Activated CD4-positive, alpha-beta T cell treated with anti-CD3 and anti-CD28 coated beads, Interleukin-2, amount 10 ng/mL, durations not matched to agents 7 days and 5 days (primary cell): Measurements from ENCODE around the gene GIMAP6. TPM values are rescaled to one million over a fixed set of nuclear protein-coding genes. Genes with fewer than 3 reads are reported as not detected.
"Not testable (repeated sequence)": the region's sequence is repeated elsewhere in the genome, so short reads cannot be mapped to it uniquely, and the experiment has no call there.

ENCODE experiments used
- CTCF ChIA-PET: fragments of 350-600 bp; sonication (Branson Sonifier 250); formaldehyde crosslinking; loops from one replicate; lab custom pipeline; 2021; ENCODE audit warnings: antibody characterized with exemption; lab: Charles Lee
- POLR2A ChIA-PET: fragments of 350-600 bp; sonication (Branson Sonifier 250); formaldehyde crosslinking; loops from one replicate; lab custom pipeline; 2021; ENCODE audit warnings: antibody characterized with exemption; lab: Charles Lee
- DNase-seq: peaks from one replicate; pipeline ENCODE4 v3.0.0-alpha.2; 2020
- H3K27ac Mint-ChIP-seq: one replicate; pipeline ENCODE4 v1.8.0; 2021; ENCODE audit warnings: mild to moderate bottlenecking, moderate library complexity, mixed read lengths
- H3K27me3 Mint-ChIP-seq: one replicate; pipeline ENCODE4 v1.8.0; 2021; ENCODE audit warnings: mixed read lengths
- H3K36me3 Mint-ChIP-seq: one replicate; pipeline ENCODE4 v1.8.0; 2021; ENCODE audit warnings: low read depth, mixed read lengths
- H3K4me1 Mint-ChIP-seq: one replicate; pipeline ENCODE4 v1.8.0; 2021; ENCODE audit warnings: mixed read lengths
- H3K4me3 Mint-ChIP-seq: one replicate; pipeline ENCODE4 v1.8.0; 2021; ENCODE audit warnings: mild to moderate bottlenecking, moderate library complexity, mixed read lengths
- H3K9me3 Mint-ChIP-seq: one replicate; pipeline ENCODE4 v1.8.0; 2021; ENCODE audit warnings: mixed read lengths
- total RNA-seq, 2 experiments: library from RNA; stranded (reverse); gene quantifications; one replicate each; pipeline ENCODE4 v1.2.3, GENCODE V29; 2021

GIMAP6 gene
- total RNA-seq, 2 experiments from 2014 or later, result 105 to 109 TPM

DNA sequence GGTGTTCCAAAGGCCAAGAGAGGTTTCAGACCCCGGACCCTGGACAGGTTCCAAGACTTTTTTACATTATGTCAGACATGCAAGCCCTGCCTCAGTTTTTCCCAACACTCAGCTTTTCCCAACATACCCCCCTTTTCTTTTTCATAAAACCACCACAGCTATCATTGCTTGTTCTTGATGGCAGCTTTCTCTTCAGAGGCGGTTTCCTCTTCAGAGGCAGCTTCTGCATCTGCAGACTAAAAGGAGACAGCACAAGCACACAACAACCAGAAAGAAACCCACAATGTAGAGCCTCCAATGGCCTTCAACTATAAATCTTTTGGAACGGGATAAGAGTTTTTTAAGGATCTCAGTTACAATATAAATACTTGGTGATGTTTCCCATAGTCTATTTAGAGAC lies 19.3 kb downstream of the GIMAP6 start:
- H3K27ac Mint-ChIP-seq, result peak overlapping the region; percentile 4
- CTCF ChIA-PET, result interaction anchor here (1.0 to 1.5 kb wide), 2 partner anchors 9 to 19 kb away, joined by 4 read pairs; partner anchors contain the start of gene GIMAP6
- peaks cover 65% of the 10 kb centered on the region for H3K36me3 Mint-ChIP-seq
- peaks cover 68% of the 10 kb centered on the region for H3K4me1 Mint-ChIP-seq
- no peak for DNase-seq
- POLR2A ChIA-PET, result interaction anchor here (0.6 kb wide), 1 partner anchor 137 kb away, joined by 6 read pairs; no protein-coding TSS in a partner anchor
- peaks cover 54% of the 10 kb centered on the region for H3K9me3 Mint-ChIP-seq
- H3K27me3 Mint-ChIP-seq, result no peaks in the 10 kb centered on the region
- H3K4me3 Mint-ChIP-seq, result no peak overlapping the region

DNA sequence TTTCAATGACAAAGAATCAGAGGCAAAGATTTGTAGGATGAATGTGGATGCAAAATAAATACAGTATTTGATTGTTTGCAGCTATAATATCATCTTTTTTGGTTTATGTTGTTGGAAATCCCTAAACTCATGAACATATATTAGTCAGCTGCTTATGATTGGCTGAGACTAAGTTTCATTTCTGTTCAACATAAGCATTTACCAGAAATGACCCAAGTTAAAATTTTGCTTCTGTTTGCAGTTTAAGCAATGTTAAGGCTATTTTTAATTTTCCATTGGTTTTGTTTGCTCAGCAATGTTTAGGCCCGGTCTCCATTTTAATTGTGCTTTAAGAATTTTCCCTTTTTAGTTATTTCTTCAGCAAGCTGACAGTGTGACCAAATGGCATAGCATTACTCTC lies 22.0 kb downstream of the GIMAP6 start:
- CTCF ChIA-PET, result interaction anchor here (0.8 to 2.5 kb wide), 7 partner anchors 9 to 161 kb away, joined by 3 to 5 read pairs (median 3); no protein-coding TSS in a partner anchor
- no peaks in the 10 kb centered on the region for H3K27me3 Mint-ChIP-seq
- peak overlapping the region; percentile 71 for H3K27ac Mint-ChIP-seq
- POLR2A ChIA-PET, result no interaction called here
- no peak overlapping the region for H3K4me3 Mint-ChIP-seq
- no peak for DNase-seq
- peaks cover 75% of the 10 kb centered on the region for H3K36me3 Mint-ChIP-seq
- H3K4me1 Mint-ChIP-seq, result peaks cover 73% of the 10 kb centered on the region
- peaks cover 58% of the 10 kb centered on the region for H3K9me3 Mint-ChIP-seq

DNA sequence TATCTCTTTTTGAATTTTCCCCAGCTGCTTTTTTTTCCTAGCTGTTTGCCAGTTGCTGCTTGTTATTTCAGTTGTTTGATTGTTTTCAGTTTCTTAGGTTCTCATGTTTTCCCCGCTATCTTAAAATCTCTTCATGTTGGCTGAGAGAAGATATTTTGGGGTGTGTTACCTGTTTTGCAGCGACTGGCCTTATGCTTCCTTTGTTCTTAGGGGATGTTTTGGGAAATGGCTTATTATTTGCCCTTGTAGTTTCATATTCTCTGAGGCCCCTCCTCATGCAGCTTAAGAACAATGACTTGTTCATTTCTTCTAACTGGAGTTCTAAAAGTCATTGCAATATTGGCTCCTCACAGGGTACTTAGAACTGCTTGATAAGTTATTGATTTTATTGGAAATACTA lies 28.6 kb downstream of the GIMAP6 start:
- Mint-ChIP-seq H3K27ac (peak overlapping the region; percentile 82), H3K4me3 (peak overlapping the region; percentile 12), H3K36me3 (peaks cover 72% of the 10 kb centered on the region), H3K4me1 (peaks cover 57% of the 10 kb centered on the region), H3K9me3 (peaks cover 39% of the 10 kb centered on the region)
- H3K27me3 Mint-ChIP-seq, DNase-seq, POLR2A ChIA-PET, CTCF ChIA-PET: not testable (repeated sequence)

DNA sequence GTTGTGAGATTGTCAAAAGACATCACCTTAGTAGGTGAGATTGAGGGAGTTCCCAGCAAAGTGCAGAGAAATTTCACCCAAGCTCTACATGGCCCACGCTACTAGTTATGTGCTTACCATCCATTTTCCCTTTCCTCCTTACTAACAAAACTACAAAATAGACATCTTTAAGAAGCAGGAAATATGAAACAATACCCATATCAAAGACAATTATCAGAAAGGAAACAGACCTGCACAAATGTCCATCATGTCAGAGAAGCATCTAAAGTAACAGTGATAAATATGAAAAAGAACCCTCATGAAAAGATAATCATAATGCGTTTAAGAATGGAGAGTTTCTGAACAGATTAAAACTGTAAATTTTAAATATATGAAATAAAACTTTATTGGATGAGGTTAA lies 36.8 kb downstream of the GIMAP6 start:
- Mint-ChIP-seq H3K4me3 (no peak overlapping the region), H3K9me3 (peaks cover 67% of the 10 kb centered on the region), H3K36me3 (peaks cover 76% of the 10 kb centered on the region), H3K4me1 (peaks cover 27% of the 10 kb centered on the region), H3K27ac (no peak overlapping the region), H3K27me3 (no peaks in the 10 kb centered on the region)
- no peak for DNase-seq
- POLR2A ChIA-PET, result no interaction called here
- CTCF ChIA-PET, result no interaction called here

DNA sequence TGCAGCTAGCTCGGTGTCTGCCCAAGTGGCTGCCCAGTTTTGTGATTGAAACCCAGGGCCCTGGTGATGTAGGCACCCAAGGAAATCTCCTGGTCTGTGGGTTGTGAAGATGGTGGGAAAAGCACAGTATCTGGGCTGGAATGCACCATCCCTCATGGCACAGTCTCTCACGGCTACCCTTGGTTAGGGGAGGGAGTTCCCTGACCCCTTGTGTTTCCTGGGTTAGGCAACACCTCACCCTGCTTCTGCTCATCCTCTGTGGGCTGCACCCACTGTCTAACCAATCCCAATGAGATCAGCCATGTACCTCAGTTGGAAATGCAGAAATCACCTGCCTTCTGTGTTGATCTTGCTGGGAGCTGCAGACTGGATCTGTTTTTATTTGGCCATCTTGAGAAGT lies 37.4 kb downstream of the GIMAP6 start:
- H3K36me3 Mint-ChIP-seq, result peaks cover 76% of the 10 kb centered on the region

DNA sequence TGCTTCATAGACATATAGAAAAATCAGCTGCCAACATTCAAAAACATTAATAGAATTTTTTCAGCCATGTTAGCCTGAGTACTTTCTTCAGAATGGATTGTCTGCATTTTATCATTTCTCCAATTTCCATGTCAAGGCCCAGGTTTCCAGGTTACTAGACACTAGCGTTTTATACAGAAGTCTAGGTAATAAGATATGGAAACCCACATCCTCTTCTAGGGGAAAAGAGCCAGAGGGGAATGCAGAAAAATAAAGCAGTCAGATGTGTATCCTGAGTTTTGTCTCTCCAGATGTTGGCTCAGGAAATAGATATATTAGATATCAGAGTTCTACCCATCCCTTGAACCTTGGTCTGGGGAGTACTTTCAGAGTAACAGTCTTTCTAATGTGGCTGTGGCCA lies 44.6 kb downstream of the GIMAP6 start:
- H3K36me3 Mint-ChIP-seq, result peaks cover 76% of the 10 kb centered on the region
- ChIA-PET CTCF (interaction anchor here (1.0 to 1.7 kb wide), 3 partner anchors 76 to 138 kb away, joined by 3 to 4 read pairs (median 3); no protein-coding TSS in a partner anchor), POLR2A (no interaction called here)
- H3K4me1 Mint-ChIP-seq, result peaks cover 50% of the 10 kb centered on the region
- no peaks in the 10 kb centered on the region for H3K27me3 Mint-ChIP-seq
- H3K4me3 Mint-ChIP-seq, result no peak overlapping the region
- no peak overlapping the region for H3K27ac Mint-ChIP-seq
- H3K9me3 Mint-ChIP-seq, result peaks cover 63% of the 10 kb centered on the region
- no peak for DNase-seq

More for the DNA sequence above, 37.4 kb downstream of the GIMAP6 start:
- Mint-ChIP-seq H3K27me3 (no peaks in the 10 kb centered on the region), H3K9me3 (peaks cover 66% of the 10 kb centered on the region), H3K4me3 (no peak overlapping the region), H3K27ac (no peak overlapping the region), H3K4me1 (peaks cover 28% of the 10 kb centered on the region)
- no peak for DNase-seq
- CTCF ChIA-PET, result interaction anchor here (0.6 to 1.0 kb wide), 2 partner anchors 55 to 93 kb away, joined by 3 to 4 read pairs; no protein-coding TSS in a partner anchor
- POLR2A ChIA-PET, result no interaction called here

DNA sequence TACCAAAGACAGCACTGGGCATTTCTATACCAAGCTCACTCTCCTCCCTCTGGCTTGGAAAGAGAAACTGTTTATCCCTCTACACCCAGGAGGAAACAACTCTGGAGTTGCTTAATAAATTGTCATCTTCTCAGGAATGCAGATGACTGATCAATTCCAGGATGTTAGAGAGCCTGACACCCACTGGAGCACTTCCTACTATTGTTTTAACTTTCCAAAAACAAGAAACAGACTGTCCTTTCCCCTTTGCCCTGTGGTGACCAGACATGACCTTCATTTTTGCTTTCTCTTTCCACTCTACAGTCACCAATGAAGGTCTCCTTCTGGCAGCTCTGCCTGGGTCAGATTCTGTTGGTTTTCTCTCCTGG lies 45.4 kb downstream of the GIMAP6 start:
- DNase-seq, result no peak
- Mint-ChIP-seq H3K27me3 (no peaks in the 10 kb centered on the region), H3K36me3 (peaks cover 76% of the 10 kb centered on the region), H3K27ac (peak overlapping the region; percentile 36), H3K4me1 (peaks cover 50% of the 10 kb centered on the region), H3K9me3 (peaks cover 61% of the 10 kb centered on the region), H3K4me3 (peak overlapping the region; percentile 8)
- ChIA-PET CTCF (interaction anchor here (0.9 to 1.7 kb wide), 4 partner anchors 14 to 138 kb away, joined by 3 to 4 read pairs (median 3); no protein-coding TSS in a partner anchor), POLR2A (no interaction called here)

DNA sequence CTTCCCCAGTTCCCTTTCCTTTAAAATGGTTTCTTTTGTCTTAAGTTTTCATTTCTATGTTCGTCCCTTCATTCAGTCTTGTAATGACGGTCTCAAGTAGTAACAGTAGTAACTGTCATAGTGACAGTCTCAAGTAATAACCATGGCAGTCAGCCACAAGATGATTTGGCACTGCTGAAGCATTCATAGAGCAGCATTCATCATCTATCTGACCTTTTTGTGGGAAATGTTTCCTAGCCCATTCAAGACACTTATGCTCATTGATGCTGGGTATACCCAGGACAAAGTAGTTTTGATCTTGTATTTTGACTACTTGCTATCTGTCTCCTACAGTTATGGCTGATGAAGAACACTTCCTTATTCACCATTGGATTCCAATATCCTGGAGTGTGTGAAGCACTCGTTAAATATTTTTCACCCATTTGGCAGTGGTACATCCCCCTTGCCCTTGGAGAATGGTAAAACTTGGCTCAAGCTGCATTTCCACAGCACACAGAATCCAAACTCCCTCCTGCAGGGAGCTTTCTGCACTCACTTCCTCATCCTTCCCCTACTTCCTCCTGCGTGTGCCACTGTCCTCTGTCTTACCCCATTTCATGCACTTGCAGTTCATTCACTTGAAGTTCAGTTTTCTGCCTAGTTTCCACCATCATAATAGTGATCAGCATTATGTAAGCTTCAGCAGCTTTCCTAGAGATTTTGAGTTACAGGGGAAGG lies 46.0 kb downstream of the GIMAP6 start:
- Mint-ChIP-seq H3K27me3 (no peaks in the 10 kb centered on the region), H3K27ac (peak overlapping the region; percentile 58), H3K36me3 (peaks cover 76% of the 10 kb centered on the region), H3K4me1 (peaks cover 51% of the 10 kb centered on the region), H3K9me3 (peaks cover 59% of the 10 kb centered on the region), H3K4me3 (no peak overlapping the region)
- no peak for DNase-seq
- ChIA-PET POLR2A (no interaction called here), CTCF (interaction anchor here (0.9 to 1.7 kb wide), 2 partner anchors 15 to 137 kb away, joined by 3 to 4 read pairs; no protein-coding TSS in a partner anchor)

DNA sequence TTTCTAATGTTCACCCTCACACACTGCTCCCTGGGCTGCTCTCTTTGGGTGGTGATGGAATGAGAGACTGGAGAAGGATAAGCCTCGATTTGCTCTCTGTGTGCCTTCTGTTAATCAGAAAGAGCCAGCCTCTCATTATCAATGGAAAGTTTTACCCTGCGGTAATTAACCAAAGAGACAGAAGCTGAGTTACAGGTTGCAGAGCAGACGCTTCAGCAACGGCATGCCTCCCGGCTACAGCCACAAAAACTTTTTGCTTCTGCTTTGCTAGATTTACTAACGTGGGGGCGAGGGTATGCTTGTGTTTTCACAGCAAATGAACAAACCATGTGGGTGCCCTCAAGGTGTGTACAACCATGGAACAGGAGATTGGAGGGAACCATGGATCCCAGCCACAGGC lies 47.0 kb downstream of the GIMAP6 start:
- Mint-ChIP-seq H3K4me1 (peaks cover 51% of the 10 kb centered on the region), H3K27me3 (no peaks in the 10 kb centered on the region), H3K4me3 (no peak overlapping the region), H3K27ac (peak overlapping the region; percentile 52), H3K36me3 (peaks cover 76% of the 10 kb centered on the region), H3K9me3 (peaks cover 59% of the 10 kb centered on the region)
- CTCF ChIA-PET, result interaction anchor here (0.6 to 0.9 kb wide), 2 partner anchors 17 to 58 kb away, joined by 3 read pairs; partner anchors contain the start of gene GIMAP4
- DNase-seq, result no peak
- POLR2A ChIA-PET, result no interaction called here

DNA sequence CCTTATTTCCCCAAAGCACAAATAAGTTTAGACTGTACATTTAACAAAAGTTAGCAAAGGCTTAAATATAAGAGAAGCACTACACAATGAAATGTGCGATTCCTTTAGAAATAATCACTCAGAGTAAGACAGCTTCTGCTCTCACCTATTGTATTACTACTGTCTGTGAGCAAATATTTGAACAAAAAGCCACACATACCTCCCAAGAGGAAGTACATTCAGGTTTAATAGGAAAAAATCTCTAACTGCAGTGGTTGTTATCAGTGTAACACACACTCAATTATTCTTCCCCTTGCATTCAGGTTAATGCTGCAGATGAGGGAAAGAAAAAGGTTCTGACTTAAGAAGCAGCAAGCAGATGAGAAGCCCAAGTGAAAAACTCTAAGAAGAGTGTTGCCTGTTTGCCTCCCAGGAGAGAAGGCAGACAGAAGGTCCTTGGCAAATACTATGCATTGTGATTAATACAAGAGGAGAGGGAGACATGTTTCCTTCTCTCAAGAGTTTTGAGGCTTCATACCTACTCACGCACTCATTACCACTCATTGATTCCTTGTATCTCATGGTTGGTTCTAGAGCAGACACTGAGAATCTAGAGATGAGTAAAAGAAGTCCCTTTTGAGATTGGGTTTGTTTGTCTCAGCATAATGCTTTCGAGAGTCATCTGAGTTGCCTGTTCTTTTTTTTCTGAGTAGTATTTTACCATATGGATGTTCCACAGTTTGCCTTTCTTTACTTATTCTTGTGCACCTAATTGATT lies 51.4 kb downstream of the GIMAP6 start:
- H3K9me3 Mint-ChIP-seq, result peaks cover 62% of the 10 kb centered on the region
- peaks cover 95% of the 10 kb centered on the region for H3K36me3 Mint-ChIP-seq
- H3K4me1 Mint-ChIP-seq, result peaks cover 64% of the 10 kb centered on the region
- H3K27ac Mint-ChIP-seq, result peak overlapping the region; percentile 75
- H3K27me3 Mint-ChIP-seq, result no peaks in the 10 kb centered on the region
- H3K4me3 Mint-ChIP-seq, result no peak overlapping the region
- no peak for DNase-seq
- ChIA-PET POLR2A (no interaction called here), CTCF (interaction anchor here (1.0 to 1.5 kb wide), 2 partner anchors 10 kb away, joined by 3 to 6 read pairs; no protein-coding TSS in a partner anchor)

DNA sequence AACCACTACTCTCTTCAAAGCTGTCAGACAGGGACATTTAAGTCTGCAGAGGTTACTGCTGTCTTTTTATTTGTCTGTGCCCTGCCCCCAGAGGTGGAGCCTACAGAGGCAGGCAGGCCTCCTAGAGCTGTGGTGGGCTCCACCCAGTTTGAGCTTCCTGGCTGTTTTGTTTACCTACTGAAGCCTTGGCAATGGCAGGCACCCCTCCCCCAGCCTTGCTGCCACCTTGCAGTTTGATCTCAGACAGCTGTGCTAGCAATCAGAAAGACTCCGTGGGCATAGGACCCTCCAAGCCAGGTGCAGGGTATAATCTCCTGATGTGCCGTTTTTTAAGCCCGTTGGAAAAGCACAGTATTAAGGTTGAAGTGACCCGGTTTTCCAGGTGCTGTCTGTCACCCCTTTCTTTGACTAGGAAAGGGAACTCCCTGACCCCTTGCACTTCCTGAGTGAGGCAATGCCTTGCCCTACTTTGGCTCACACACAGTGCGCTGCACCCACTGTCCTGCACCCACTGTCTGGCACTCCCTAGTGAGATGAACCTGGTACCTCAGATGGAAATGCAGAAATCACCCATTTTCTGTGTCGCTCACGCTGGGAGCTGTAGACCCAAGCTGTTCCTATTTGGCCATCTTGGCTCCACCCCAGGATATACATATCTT lies 52.1 kb downstream of the GIMAP6 start:
- Mint-ChIP-seq H3K27ac (peak overlapping the region; percentile 75), H3K36me3 (peaks cover 98% of the 10 kb centered on the region), H3K9me3 (peaks cover 68% of the 10 kb centered on the region), H3K4me1 (peaks cover 63% of the 10 kb centered on the region)
- H3K4me3 Mint-ChIP-seq, H3K27me3 Mint-ChIP-seq, CTCF ChIA-PET, POLR2A ChIA-PET: not testable (repeated sequence)
- peak; percentile 58 for DNase-seq
